Neutrophil (primary cell): Measurements from ENCODE around the gene KCTD5.
"Not testable (repeated sequence)": the region's sequence is repeated elsewhere in the genome, so short reads cannot be mapped to it uniquely, and the experiment has no call there.

Source experiments
- H3K27ac ChIP-seq: fragments of 200-600 bp; sonication (generic); 2 replicates; pipeline ENCODE4 v1.5.1; 2016; ENCODE audit warnings: mild to moderate bottlenecking, moderate library complexity
- H3K27me3 ChIP-seq: fragments of 200-600 bp; sonication (generic); 2 replicates; pipeline ENCODE4 v1.6.0; 2016; ENCODE audit warnings: mild to moderate bottlenecking
- H3K36me3 ChIP-seq: fragments of 200-600 bp; sonication (generic); 2 replicates; pipeline ENCODE4 v1.5.1; 2017
- H3K4me1 ChIP-seq, 2 experiments: fragments of 200-600 bp in 1 of 2; sonication (generic) in 1 of 2; 1 replicate in 1 of 2; 2 replicates in 1 of 2; pipeline versions ENCODE4 v1.5.1 to v1.6.1; 2013 to 2016; ENCODE audit warnings: low read depth in 1 of 2, low read length in 1 of 2, mild to moderate bottlenecking in 1 of 2, moderate library complexity in 1 of 2; ENCODE audit not compliant: control insufficient read depth in 1 of 2, insufficient read depth in 1 of 2
- H3K4me3 ChIP-seq, 2 experiments: fragments of 200-600 bp in 1 of 2; sonication (generic) in 1 of 2; 1 replicate in 1 of 2; 2 replicates in 1 of 2; pipeline ENCODE4 v1.5.1; 2013 to 2016; ENCODE audit warnings: low read depth in 1 of 2, low read length in 1 of 2, mild to moderate bottlenecking in 1 of 2, moderate library complexity in 1 of 2
- H3K9me3 ChIP-seq: fragments of 200-600 bp; sonication (generic); 2 replicates; pipeline ENCODE4 v1.5.1; 2016
- TF ChIP-seq, protein P1 (sequence below): fragments of 200-600 bp; sonication (generic); IDR thresholded peaks from 2 replicates; pipeline ENCODE4 v1.5.1; 2016; ENCODE audit warnings: antibody characterized with exemption

Gene KCTD5

DNA sequence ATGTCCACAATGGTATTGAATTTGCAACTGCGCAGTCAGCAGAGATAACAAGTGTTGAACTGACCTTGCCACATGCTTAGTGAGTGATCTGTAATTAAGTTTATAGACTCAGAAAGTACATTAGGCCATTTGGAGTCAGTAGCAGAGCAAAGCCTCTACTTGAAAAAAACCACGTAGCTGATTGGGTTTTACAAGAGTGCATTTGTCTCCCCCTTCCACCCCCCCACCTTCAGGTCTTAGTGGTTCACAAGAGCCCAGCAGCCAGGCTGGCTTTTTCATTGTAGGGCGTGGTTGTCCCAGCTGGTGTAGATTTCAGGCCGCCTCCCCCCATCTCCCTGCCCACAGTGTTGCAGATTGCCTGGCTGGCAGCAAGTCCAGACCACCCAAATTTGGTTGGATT, 2.4 kb upstream of the KCTD5 start:
- H3K27ac ChIP-seq, H3K4me3 ChIP-seq, H3K9me3 ChIP-seq, H3K36me3 ChIP-seq, H3K27me3 ChIP-seq: not testable (repeated sequence)
- peaks cover 23 to 26% of the 10 kb centered on the region in 2 experiments for H3K4me1 ChIP-seq

- not testable (repeated sequence) for H3K27ac ChIP-seq, H3K9me3 ChIP-seq, H3K4me3 ChIP-seq, H3K27me3 ChIP-seq, H3K36me3 ChIP-seq
- peaks cover 19 to 26% of the 10 kb centered on the region in 2 experiments for H3K4me1 ChIP-seq
Observed at GRCh38 chr16:2680360-2680759, 2.0 kb upstream of the KCTD5 start.

GRCh38 chr16:2683041-2683440, 718 bp downstream of the KCTD5 start:
- H3K9me3 ChIP-seq, H3K36me3 ChIP-seq, H3K27me3 ChIP-seq: not testable (repeated sequence)
- Histone ChIP-seq H3K4me1 (peaks cover 33 to 40% of the 10 kb centered on the region in 2 experiments), H3K27ac (peak overlapping the region; percentile 83), H3K4me3 (peak overlapping the region; percentile 79 to 86)

DNA sequence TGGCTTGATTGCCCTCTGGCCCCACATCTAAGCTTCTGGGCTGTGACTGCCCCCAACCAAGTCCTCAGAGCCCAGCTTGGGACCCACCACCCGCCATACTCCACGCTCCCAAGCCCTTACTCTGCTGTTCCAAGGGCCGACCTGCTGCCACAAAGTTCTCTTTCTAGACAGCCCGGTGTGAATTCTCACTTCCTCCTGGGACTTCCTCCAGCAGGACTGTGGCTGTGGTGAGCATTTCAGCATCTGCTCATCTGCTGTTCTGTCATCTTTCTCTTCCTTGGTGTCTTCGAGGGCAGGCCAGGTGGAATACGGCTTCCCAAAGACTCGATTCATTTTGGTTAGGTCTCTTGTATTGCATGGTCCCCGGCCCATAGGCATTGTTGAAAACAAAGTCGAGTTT, 3.8 kb downstream of the KCTD5 start:
- H3K36me3 ChIP-seq = not testable (repeated sequence)
- H3K4me1 ChIP-seq = peaks cover 38 to 40% of the 10 kb centered on the region in 2 experiments

DNA sequence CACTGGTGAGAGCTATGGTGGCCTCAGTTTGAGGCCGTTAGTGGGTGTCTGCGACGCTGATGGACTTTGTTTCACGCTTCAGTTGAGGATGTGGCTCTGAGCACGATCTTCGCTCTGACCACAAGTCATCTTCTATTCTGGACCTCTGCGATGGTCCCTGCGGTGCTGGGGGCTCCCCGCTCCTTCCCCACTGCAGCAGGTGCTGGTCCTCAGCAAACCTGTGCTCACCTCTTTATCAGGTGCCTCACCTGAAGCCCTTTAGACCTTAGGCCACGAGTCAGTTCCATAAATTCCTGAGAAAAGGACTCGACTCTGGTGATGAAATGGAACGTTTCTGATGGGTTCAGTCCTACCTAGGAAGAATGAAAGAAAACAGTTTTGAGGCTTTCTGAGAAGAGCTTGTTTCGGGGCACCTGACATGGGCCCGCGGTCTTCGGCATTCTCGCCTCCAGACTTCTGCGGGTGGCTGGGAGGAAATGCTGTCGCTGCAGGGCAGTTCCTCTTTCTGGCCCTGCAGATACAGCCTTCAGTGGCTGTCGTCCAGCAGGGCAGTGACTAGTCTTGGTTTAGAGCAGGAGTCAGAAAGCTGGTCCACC, 4.7 kb downstream of the KCTD5 start:
- peaks cover 32% of the 10 kb centered on the region in 2 experiments for H3K4me1 ChIP-seq
- no peaks in the 10 kb centered on the region for H3K9me3 ChIP-seq
- H3K27ac ChIP-seq = peak overlapping the region; percentile 64
- peaks cover 13% of the 10 kb centered on the region for H3K36me3 ChIP-seq
- H3K4me3 ChIP-seq = peak overlapping the region; percentile 45 to 50
- no peaks in the 10 kb centered on the region for H3K27me3 ChIP-seq
- TF ChIP-seq, protein P1, sequence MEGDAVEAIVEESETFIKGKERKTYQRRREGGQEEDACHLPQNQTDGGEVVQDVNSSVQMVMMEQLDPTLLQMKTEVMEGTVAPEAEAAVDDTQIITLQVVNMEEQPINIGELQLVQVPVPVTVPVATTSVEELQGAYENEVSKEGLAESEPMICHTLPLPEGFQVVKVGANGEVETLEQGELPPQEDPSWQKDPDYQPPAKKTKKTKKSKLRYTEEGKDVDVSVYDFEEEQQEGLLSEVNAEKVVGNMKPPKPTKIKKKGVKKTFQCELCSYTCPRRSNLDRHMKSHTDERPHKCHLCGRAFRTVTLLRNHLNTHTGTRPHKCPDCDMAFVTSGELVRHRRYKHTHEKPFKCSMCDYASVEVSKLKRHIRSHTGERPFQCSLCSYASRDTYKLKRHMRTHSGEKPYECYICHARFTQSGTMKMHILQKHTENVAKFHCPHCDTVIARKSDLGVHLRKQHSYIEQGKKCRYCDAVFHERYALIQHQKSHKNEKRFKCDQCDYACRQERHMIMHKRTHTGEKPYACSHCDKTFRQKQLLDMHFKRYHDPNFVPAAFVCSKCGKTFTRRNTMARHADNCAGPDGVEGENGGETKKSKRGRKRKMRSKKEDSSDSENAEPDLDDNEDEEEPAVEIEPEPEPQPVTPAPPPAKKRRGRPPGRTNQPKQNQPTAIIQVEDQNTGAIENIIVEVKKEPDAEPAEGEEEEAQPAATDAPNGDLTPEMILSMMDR = no peak

More for the DNA sequence above, 3.8 kb downstream of the KCTD5 start:
- not testable (repeated sequence) for H3K27me3 ChIP-seq, H3K4me3 ChIP-seq, H3K9me3 ChIP-seq
- peak overlapping the region; percentile 66 for H3K27ac ChIP-seq

GRCh38 chr16:2687531-2688308, 5.4 kb downstream of the KCTD5 start:
- Histone ChIP-seq H3K27me3 (no peaks in the 10 kb centered on the region), H3K9me3 (no peaks in the 10 kb centered on the region), H3K4me1 (peaks cover 28% of the 10 kb centered on the region in 2 experiments), H3K4me3 (peak overlapping the region; percentile 45 to 50), H3K27ac (peak overlapping the region; percentile 64), H3K36me3 (peaks cover 19% of the 10 kb centered on the region)
- TF ChIP-seq, protein P1 = no peak

GRCh38 chr16:2689422-2689821, 7.1 kb downstream of the KCTD5 start:
- not testable (repeated sequence) for H3K4me3 ChIP-seq, H3K9me3 ChIP-seq, H3K27ac ChIP-seq, H3K27me3 ChIP-seq
- peaks cover 19 to 22% of the 10 kb centered on the region in 2 experiments for H3K4me1 ChIP-seq
- H3K36me3 ChIP-seq = peaks cover 21% of the 10 kb centered on the region
